ENCODE data around the gene SLC25A12.

- no peak for TF ChIP-seq CTCF (IDR thresholded peaks at IDR 0.05)
- TF ChIP-seq POLR2A (IDR thresholded peaks at IDR 0.05), result no peak
- TF ChIP-seq POLR2AphosphoS5 (IDR thresholded peaks at IDR 0.05), result no peak
- TF ChIP-seq EP300 (IDR thresholded peaks at IDR 0.05; ENCODE audit: low read depth), result no peak
These were observed 19.5 kb downstream of the SLC25A12 start for GRCh38 chr2:171874517-171874916.
